Measurements from ENCODE around the gene ANGPTL8.

The ANGPTL8 gene

GRCh38 chr19:11242864-11243797, 3.7 kb downstream of the ANGPTL8 start:
- Histone ChIP-seq H3K36me3 (ENCODE audit: control insufficient read depth, low read length) (peaks cover 14% of the 10 kb centered on the region), H3K9me2 (replicated peaks; ENCODE audit: control insufficient read depth, low read length) (no peaks in the 10 kb centered on the region), H3K27ac (ENCODE audit: low read depth, low read length) (no peak overlapping the region), H3K4me3 (ENCODE audit: low read length) (no peak overlapping the region), H3K9me3 (ENCODE audit: control insufficient read depth, insufficient read depth, low read length) (no peaks in the 10 kb centered on the region), H3K4me1 (ENCODE audit: control insufficient read depth, low read length) (peaks cover 3% of the 10 kb centered on the region), H3K27me3 (ENCODE audit: control insufficient read depth, low read length) (no peaks in the 10 kb centered on the region), H3K79me2 (ENCODE audit: control insufficient read depth, low read length) (no peaks in the 10 kb centered on the region), H3F3A (ENCODE audit: control insufficient read depth, insufficient read depth) (no peaks in the 10 kb centered on the region), H3K4me2 (ENCODE audit: low read length) (peak overlapping the region; percentile 35), H4K20me1 (ENCODE audit: control insufficient read depth, insufficient read depth, low read depth, low read length) (peaks cover 3% of the 10 kb centered on the region; the same call in 1 of the 2 replicates)
- TF ChIP-seq, protein P1, sequence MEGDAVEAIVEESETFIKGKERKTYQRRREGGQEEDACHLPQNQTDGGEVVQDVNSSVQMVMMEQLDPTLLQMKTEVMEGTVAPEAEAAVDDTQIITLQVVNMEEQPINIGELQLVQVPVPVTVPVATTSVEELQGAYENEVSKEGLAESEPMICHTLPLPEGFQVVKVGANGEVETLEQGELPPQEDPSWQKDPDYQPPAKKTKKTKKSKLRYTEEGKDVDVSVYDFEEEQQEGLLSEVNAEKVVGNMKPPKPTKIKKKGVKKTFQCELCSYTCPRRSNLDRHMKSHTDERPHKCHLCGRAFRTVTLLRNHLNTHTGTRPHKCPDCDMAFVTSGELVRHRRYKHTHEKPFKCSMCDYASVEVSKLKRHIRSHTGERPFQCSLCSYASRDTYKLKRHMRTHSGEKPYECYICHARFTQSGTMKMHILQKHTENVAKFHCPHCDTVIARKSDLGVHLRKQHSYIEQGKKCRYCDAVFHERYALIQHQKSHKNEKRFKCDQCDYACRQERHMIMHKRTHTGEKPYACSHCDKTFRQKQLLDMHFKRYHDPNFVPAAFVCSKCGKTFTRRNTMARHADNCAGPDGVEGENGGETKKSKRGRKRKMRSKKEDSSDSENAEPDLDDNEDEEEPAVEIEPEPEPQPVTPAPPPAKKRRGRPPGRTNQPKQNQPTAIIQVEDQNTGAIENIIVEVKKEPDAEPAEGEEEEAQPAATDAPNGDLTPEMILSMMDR (IDR thresholded peaks at IDR 0.05; ENCODE audit: low read depth, low read length, poor library complexity, severe bottlenecking), result peak; percentile 90
- no peak for TF ChIP-seq EZH2phosphoT487 (IDR thresholded peaks at IDR 0.05; ENCODE audit: borderline replicate concordance, low read length)

DNA sequence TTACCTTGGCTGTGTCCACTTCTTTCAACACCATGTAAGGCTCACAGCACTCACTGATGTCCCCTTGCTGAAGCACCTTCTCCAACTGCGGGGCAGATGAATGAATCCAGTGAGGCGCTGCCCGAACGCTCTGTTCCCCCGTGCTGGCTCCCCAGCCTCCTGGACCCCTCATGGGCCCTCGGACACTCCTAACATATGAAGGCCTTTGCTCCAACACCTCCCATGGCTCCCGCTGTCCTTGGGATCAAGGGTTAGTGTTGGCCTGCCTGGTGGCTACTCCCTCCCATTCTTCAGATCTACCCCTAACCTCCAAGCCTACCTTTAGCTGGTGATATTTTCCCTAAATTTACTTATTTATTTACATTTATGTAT, 4.4 kb downstream of the ANGPTL8 start:
- Histone ChIP-seq H3K27me3 (ENCODE audit: control insufficient read depth, low read length) (no peaks in the 10 kb centered on the region), H3K36me3 (ENCODE audit: control insufficient read depth, low read length) (peaks cover 20% of the 10 kb centered on the region), H3K4me1 (ENCODE audit: control insufficient read depth, low read length) (peaks cover 3% of the 10 kb centered on the region), H3K9me3 (ENCODE audit: control insufficient read depth, insufficient read depth, low read length) (no peaks in the 10 kb centered on the region), H3K27ac (ENCODE audit: low read depth, low read length) (no peak overlapping the region), H4K20me1 (ENCODE audit: control insufficient read depth, insufficient read depth, low read depth, low read length) (peaks cover 3% of the 10 kb centered on the region; the same call in 1 of the 2 replicates), H3K4me2 (ENCODE audit: low read length) (peak overlapping the region; percentile 35), H3F3A (ENCODE audit: control insufficient read depth, insufficient read depth) (no peaks in the 10 kb centered on the region), H3K4me3 (ENCODE audit: low read length) (no peak overlapping the region), H3K79me2 (ENCODE audit: control insufficient read depth, low read length) (no peaks in the 10 kb centered on the region), H3K9me2 (replicated peaks; ENCODE audit: control insufficient read depth, low read length) (no peaks in the 10 kb centered on the region)
- no peak for TF ChIP-seq EZH2phosphoT487 (IDR thresholded peaks at IDR 0.05; ENCODE audit: borderline replicate concordance, low read length)
- TF ChIP-seq, protein P1 (IDR thresholded peaks at IDR 0.05; ENCODE audit: low read depth, low read length, poor library complexity, severe bottlenecking), result no peak

GRCh38 chr19:11244846-11245589, 5.6 kb downstream of the ANGPTL8 start:
- H3F3A ChIP-seq (ENCODE audit: control insufficient read depth, insufficient read depth), result no peaks in the 10 kb centered on the region
- no peak for TF ChIP-seq EZH2phosphoT487 (IDR thresholded peaks at IDR 0.05; ENCODE audit: borderline replicate concordance, low read length)
- TF ChIP-seq, protein P1 (IDR thresholded peaks at IDR 0.05; ENCODE audit: low read depth, low read length, poor library complexity, severe bottlenecking), result no peak
- peaks cover 3% of the 10 kb centered on the region; the same call in 1 of the 2 replicates for H4K20me1 ChIP-seq (ENCODE audit: control insufficient read depth, insufficient read depth, low read depth, low read length)
- no peaks in the 10 kb centered on the region for H3K79me2 ChIP-seq (ENCODE audit: control insufficient read depth, low read length)
- H3K9me3 ChIP-seq (ENCODE audit: control insufficient read depth, insufficient read depth, low read length), result no peaks in the 10 kb centered on the region
- no peak overlapping the region for H3K4me3 ChIP-seq (ENCODE audit: low read length)
- H3K9me2 ChIP-seq (replicated peaks; ENCODE audit: control insufficient read depth, low read length), result no peaks in the 10 kb centered on the region
- no peak overlapping the region for H3K4me2 ChIP-seq (ENCODE audit: low read length)
- H3K27me3 ChIP-seq (ENCODE audit: control insufficient read depth, low read length), result no peaks in the 10 kb centered on the region
- H3K27ac ChIP-seq (ENCODE audit: low read depth, low read length), result no peak overlapping the region
- H3K36me3 ChIP-seq (ENCODE audit: control insufficient read depth, low read length), result peaks cover 19% of the 10 kb centered on the region
- peaks cover 3% of the 10 kb centered on the region for H3K4me1 ChIP-seq (ENCODE audit: control insufficient read depth, low read length)
